Ovary (tissue), 10 donors: ENCODE measurements around the gene IFNA2. TPM values are rescaled to one million over a fixed set of nuclear protein-coding genes. Genes with fewer than 3 reads are reported as not detected.
"Not testable (repeated sequence)": the region's sequence is repeated elsewhere in the genome, so short reads cannot be mapped to it uniquely, and the experiment has no call there.

Source experiments
- DNase-seq, 5 donors: peaks; one replicate each; pipeline ENCODE4 v3.0.0-alpha.2; 2019 to 2020
- H3K27ac ChIP-seq, 2 donors: fragments of 200-600 bp; one replicate each; pipeline versions ENCODE4 v1.5.1 to v1.8.0; 2019 to 2022
- H3K27me3 ChIP-seq: fragments of 200-600 bp; one replicate; pipeline ENCODE4 v1.8.0; 2022
- H3K36me3 ChIP-seq: fragments of 200-600 bp; sonication (generic); one replicate; pipeline ENCODE4 v1.5.1; 2019
- H3K4me1 ChIP-seq: one replicate; pipeline ENCODE4 v1.8.1; 2013; ENCODE audit warnings: mild to moderate bottlenecking, moderate library complexity; ENCODE audit not compliant: insufficient read depth
- H3K4me3 ChIP-seq: fragments of 200-600 bp; sonication (generic); one replicate; pipeline ENCODE4 v1.5.1; 2017
- H3K9me3 ChIP-seq, 2 donors: fragments of 200-600 bp in 1 of 2; sonication (generic) in 1 of 2; one replicate each; pipeline versions ENCODE4 v1.5.1 to v1.8.1; 2013 to 2019; ENCODE audit warnings: mild to moderate bottlenecking in 1 of 2, moderate library complexity in 1 of 2
- EP300 ChIP-seq: sonication (generic); formaldehyde crosslinking; IDR thresholded peaks from one replicate; pipeline ENCODE4 v1.6.1; 2017; ENCODE audit warnings: antibody characterized with exemption
- POLR2A ChIP-seq: fragments of 450-650 bp; IDR thresholded peaks from one replicate; pipeline ENCODE4 v1.6.1; 2017; ENCODE audit warnings: antibody characterized with exemption, mild to moderate bottlenecking, moderate library complexity
- WGBS, 3 donors: extraction: QIAGEN DNeasy Blood & Tissue Kit in 1 of 3; methylation state at CpG; one replicate each; pipeline versions ENCODE4 v1.1.5 to v1.1.7; 2013 to 2017; 5-methylcytosine and 5-hydroxymethylcytosine counted together
- intact Hi-C, 4 donors: fragments of 100-400 bp; cut with DNase I; formaldehyde crosslinking; loops; one replicate each; pipeline versions ENCODE4 v1.11.0 to v1.15.1; 2022 to 2023
- long read RNA-seq, 3 donors: library from polyadenylated mRNA in 2 of 3; unstranded in 2 of 3; transcript quantifications; one replicate each; pipeline ENCODE4 v2.0.0 and lab custom pipeline, GENCODE V29; 2021 to 2026
- polyA plus RNA-seq, 2 donors: library from polyadenylated mRNA; stranded (reverse); fragments of 200-250 nt in 1 of 2; fragments of 350-450 nt in 1 of 2; fragmentation: Illumina TruSeq in 1 of 2; extraction: RNeasy Lipid Tissue Mini Kit (QIAGEN cat#74804) in 1 of 2; gene quantifications; one replicate each; pipeline ENCODE4 v1.2.3, GENCODE V29; 2013 to 2014
- total RNA-seq, 7 donors: library from RNA; depleted of rRNA in 2 of 7; stranded (reverse); fragments of >200 nt in 2 of 7; fragmentation: NEBNext Ultra II Directional in 3 of 7; extraction: Animal tissue kit (Norgen Biotek cat#: 25700) in 3 of 7; gene quantifications; one replicate each; pipeline versions ENCODE4 v1.1.0 to v1.2.4, GENCODE V29; 2016 to 2023
- TF ChIP-seq, protein P1 (sequence below), 3 donors: fragments of 450-650 bp in 2 of 3; fragments of 200-600 bp in 1 of 3; IDR thresholded peaks; one replicate each; pipeline versions ENCODE4 v1.5.1 to v1.8.0; 2016 to 2022; ENCODE audit warnings: antibody characterized with exemption in 3 of 3, mild to moderate bottlenecking in 1 of 3
- donor health status: DM: no; HTN: no; CAD: no; lungs with moderate emphysema.
- donor health status: DM: no; HTN: no; CAD: no.
- donor health status: Bipolar disorder and iron deficiency.
- donor health status: DM: yes; HTN: yes; CAD: no.
- donor health status: DM: no; HTN: no; CAD: no.
- donor health status: DM: yes; HTN: yes; CAD: no.

IFNA2 gene
- total RNA-seq (not detected), polyA plus RNA-seq (not detected)
- long read RNA-seq, donor 1, result 0 reads
- long read RNA-seq, donor 2, result 0 reads
- long read RNA-seq, donor 3, result 0 reads

DNA sequence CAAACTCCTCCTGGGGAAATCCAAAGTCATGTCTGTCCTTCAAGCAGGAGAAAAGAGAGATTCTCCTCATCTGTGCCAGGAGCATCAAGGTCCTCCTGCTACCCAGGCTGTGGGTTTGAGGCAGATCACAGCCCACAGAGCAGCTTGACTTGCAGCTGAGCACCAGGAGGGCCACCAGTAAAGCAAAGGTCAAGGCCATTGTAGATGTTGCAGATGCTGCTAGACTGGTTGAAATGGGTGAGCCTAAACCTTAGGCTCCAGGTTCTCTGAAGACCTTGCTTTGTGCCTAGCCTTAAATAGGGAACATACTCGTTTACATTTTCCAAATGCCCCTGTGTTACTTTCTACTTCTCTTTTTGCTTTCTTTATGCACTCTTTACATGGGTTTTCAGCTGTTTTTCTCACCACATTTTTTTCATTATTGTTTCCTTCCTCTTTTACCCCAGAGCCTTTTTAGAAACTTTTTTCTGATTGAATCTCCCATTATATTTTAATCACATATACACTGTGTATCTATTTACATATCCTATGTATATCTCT lies at the start of gene IFNA2:
Gene IFNA2, minus strand, starts transcription at position 268 of the 540 bp plus-strand sequence. Its CDS starts 69 bp downstream, at position 199.
- WGBS, 3 donors, result 76 to 86% (median 83%) methylated on average over 1 of the region's 1 CpG
- no peaks in the 10 kb centered on the region for H3K36me3 ChIP-seq
- no peak within 1 kb of the TSS for H3K4me3 ChIP-seq
- TF ChIP-seq EP300 (no peak), POLR2A (no peak)
- TF ChIP-seq, protein P1, sequence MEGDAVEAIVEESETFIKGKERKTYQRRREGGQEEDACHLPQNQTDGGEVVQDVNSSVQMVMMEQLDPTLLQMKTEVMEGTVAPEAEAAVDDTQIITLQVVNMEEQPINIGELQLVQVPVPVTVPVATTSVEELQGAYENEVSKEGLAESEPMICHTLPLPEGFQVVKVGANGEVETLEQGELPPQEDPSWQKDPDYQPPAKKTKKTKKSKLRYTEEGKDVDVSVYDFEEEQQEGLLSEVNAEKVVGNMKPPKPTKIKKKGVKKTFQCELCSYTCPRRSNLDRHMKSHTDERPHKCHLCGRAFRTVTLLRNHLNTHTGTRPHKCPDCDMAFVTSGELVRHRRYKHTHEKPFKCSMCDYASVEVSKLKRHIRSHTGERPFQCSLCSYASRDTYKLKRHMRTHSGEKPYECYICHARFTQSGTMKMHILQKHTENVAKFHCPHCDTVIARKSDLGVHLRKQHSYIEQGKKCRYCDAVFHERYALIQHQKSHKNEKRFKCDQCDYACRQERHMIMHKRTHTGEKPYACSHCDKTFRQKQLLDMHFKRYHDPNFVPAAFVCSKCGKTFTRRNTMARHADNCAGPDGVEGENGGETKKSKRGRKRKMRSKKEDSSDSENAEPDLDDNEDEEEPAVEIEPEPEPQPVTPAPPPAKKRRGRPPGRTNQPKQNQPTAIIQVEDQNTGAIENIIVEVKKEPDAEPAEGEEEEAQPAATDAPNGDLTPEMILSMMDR (IDR thresholded peaks at IDR 0.05), result no peak
- no peaks in the 10 kb centered on the region for H3K27me3 ChIP-seq
- DNase-seq, result no peak
- no peak within 1 kb of the TSS for H3K27ac ChIP-seq
- intact Hi-C loops, result no loop called here
- no peaks in the 10 kb centered on the region for H3K9me3 ChIP-seq
- H3K4me1 ChIP-seq, result no peaks in the 10 kb centered on the region

DNA sequence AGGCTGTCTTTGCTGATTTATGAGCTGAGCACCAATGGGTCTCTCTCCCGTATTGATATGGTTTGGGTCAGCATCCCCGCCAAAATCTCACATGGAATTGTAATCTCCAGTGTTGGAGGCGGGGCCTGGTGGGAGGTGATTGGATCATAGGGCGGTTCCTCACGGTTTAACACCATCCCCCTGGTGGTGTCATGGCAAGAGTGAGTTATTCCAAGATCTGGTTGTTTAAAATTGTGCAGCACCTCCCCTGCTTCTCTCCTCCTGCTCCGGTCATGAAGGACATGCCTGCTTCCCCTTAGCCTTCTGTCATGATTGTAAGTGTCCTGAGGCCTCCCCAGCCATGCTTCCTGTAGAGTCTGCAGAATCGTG lies 49.8 kb upstream of the IFNA2 start:
- DNase-seq, H3K9me3 ChIP-seq, H3K36me3 ChIP-seq, H3K4me1 ChIP-seq, intact Hi-C loops, H3K27me3 ChIP-seq, H3K4me3 ChIP-seq, H3K27ac ChIP-seq: not testable (repeated sequence)
- WGBS, 3 donors, result 64 to 84% (median 76%) methylated on average over 7 of the region's 7 CpGs

DNA sequence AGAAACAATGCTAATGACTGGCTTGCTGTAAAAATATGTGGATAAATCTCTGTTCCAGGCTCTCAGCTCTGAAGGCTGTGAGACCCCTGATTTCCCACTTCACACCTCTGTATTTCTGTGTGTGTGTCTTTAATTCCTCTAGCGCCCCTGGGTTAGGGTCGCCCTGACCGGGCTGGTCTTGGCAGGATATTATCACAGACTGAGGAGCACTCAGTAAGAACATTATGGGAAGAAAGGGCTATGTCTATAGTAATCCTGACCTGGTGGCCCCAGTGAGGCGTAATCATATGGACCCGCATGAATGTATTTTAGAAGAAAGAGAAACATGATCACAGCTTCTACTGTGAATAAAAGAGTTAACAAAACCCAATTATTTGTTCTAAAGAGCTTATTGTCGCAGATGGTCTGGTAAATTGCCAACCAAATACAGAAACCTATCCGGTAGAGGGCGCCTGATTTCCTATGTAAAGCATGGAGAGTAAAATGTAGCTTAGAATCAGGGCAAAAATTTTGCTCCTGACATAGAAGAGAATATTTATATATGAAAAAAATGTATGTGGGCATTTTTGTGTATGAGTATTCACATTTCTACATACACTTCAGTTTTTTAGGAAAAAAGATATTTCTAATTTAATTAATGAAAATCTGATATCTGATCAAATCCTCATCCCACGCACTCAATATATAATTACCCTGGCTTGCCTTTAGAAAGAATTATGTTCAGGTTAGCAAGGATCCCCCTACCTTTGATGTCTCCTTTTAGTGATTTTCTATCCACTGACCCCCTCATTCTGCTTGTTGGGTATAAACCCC lies 49.2 kb upstream of the IFNA2 start:
- Histone ChIP-seq H3K27ac (no peak overlapping the region), H3K4me1 (no peaks in the 10 kb centered on the region), H3K27me3 (no peaks in the 10 kb centered on the region), H3K36me3 (no peaks in the 10 kb centered on the region), H3K9me3 (no peaks in the 10 kb centered on the region), H3K4me3 (no peak overlapping the region)
- intact Hi-C loops, result no loop called here
- no peak for TF ChIP-seq EP300
- no peak for TF ChIP-seq POLR2A
- TF ChIP-seq, protein P1 (IDR thresholded peaks at IDR 0.05), result no peak
- WGBS, 3 donors, result 50 to 59% (median 57%) methylated on average over 9 of the region's 9 CpGs
- no peak for DNase-seq

DNA sequence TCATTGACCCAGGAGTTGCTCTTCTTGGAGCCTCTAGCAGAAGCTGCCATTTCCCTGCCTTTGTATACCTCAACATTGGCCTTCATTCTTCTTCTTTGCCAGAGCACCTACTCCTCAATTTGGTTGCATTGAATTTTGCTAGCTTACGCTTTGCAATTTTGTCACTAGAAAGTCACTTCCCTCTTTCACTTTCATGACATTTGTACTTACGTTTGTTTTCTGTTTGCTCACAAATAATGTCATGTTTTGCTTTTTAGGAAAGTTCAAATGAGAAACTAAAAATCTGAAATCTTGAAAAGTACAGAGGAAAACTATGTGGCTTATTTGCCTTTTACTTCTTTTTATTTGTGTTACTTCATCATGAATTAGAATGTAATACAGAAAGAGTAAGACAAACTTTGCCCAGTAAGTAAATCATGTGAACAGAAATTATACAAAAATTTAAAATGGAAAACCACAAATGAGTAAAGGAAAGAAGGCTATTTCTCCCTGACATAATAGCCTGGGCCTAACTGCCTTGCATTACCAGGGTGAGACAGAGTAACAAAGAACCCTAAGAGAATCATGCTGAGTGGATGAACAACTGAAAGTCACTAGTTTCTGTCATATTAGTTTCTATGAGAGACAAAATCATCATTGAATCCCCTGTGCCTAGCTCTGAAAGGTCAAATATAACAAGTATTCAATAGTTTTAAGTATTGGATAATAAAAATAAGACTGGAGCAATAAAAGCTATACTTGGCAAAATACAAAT lies 47.7 kb upstream of the IFNA2 start:
- Histone ChIP-seq H3K9me3 (no peaks in the 10 kb centered on the region), H3K27ac (no peak overlapping the region), H3K4me3 (no peak overlapping the region), H3K36me3 (no peaks in the 10 kb centered on the region), H3K4me1 (no peaks in the 10 kb centered on the region), H3K27me3 (no peaks in the 10 kb centered on the region)
- TF ChIP-seq POLR2A (no peak), EP300 (no peak)
- TF ChIP-seq, protein P1 (IDR thresholded peaks at IDR 0.05), result no peak
- WGBS, 3 donors, result 90 to 93% (median 93%) methylated on average over 2 of the region's 2 CpGs
- intact Hi-C loops, result no loop called here
- no peak for DNase-seq
